Caco-2 (cell line): ENCODE measurements around the gene MRGPRF. TPM values are rescaled to one million over a fixed set of nuclear protein-coding genes. Genes with fewer than 3 reads are reported as not detected.
"Not testable (repeated sequence)": the region's sequence is repeated elsewhere in the genome, so short reads cannot be mapped to it uniquely, and the experiment has no call there.

Experiments used
- BruUV-seq: library from RNA; stranded (reverse); fragments of 400-500 nt; replicated peaks from 2 replicates; lab custom pipeline; 2021; lab: Mats Ljungman, UMichigan
- CTCF ChIA-PET: fragments of 300-600 bp; sonication (Branson Sonifier 250); formaldehyde crosslinking; loops from one replicate; lab custom pipeline; 2022; ENCODE audit warnings: antibody characterized with exemption; lab: Charles Lee
- POLR2A ChIA-PET: fragments of 300-600 bp; sonication (Branson Sonifier 250); formaldehyde crosslinking; loops from one replicate; lab custom pipeline; 2022; ENCODE audit warnings: antibody characterized with exemption; lab: Charles Lee
- DNase-seq, 2 experiments: peaks; one replicate each; pipeline versions ENCODE4 v3.0.0 to v3.0.0-alpha.2; 2020 to 2022
- H3K27me3 ChIP-seq: replicated peaks from 2 replicates; pipeline ENCODE4 v1.6.0; 2011; ENCODE audit warnings: low read length; ENCODE audit not compliant: control insufficient read depth, insufficient read depth
- H3K36me3 ChIP-seq: 2 replicates; pipeline ENCODE4 v1.5.1; 2011; ENCODE audit warnings: low read length; ENCODE audit not compliant: control insufficient read depth, insufficient read depth
- H3K4me1 ChIP-seq: fragments of 250-450 bp; sonication (Bioruptor Pico); 2 replicates; pipeline ENCODE4 v1.5.1; 2020; ENCODE audit warnings: mild to moderate bottlenecking
- H3K4me3 ChIP-seq: 2 replicates; pipeline ENCODE4 v1.5.1; 2011; ENCODE audit warnings: low read depth, mild to moderate bottlenecking, control low read depth, low read length
- H3K9me3 ChIP-seq: fragments of 250-450 bp; sonication (Bioruptor Pico); 2 replicates; pipeline ENCODE4 v1.5.1; 2020; ENCODE audit warnings: mild to moderate bottlenecking, moderate library complexity
- H3K27ac Mint-ChIP-seq: one replicate; pipeline ENCODE4 v1.8.0; 2022; ENCODE audit warnings: mixed read lengths; ENCODE audit not compliant: unreplicated experiment
- H3K27me3 Mint-ChIP-seq: one replicate; pipeline ENCODE4 v1.8.0; 2022; ENCODE audit warnings: mixed read lengths; ENCODE audit not compliant: insufficient read depth, unreplicated experiment
- H3K36me3 Mint-ChIP-seq: one replicate; pipeline ENCODE4 v1.8.0; 2022; ENCODE audit warnings: mild to moderate bottlenecking, mixed read lengths; ENCODE audit not compliant: insufficient read depth, unreplicated experiment
- H3K4me1 Mint-ChIP-seq: one replicate; pipeline ENCODE4 v1.8.0; 2022; ENCODE audit warnings: low read depth, mixed read lengths; ENCODE audit not compliant: unreplicated experiment
- H3K4me3 Mint-ChIP-seq: one replicate; pipeline ENCODE4 v1.8.0; 2022; ENCODE audit warnings: mild to moderate bottlenecking, moderate library complexity, mixed read lengths; ENCODE audit not compliant: unreplicated experiment
- H3K9me3 Mint-ChIP-seq: one replicate; pipeline ENCODE4 v1.8.0; 2022; ENCODE audit warnings: mixed read lengths; ENCODE audit not compliant: unreplicated experiment
- CTCF ChIP-seq, 2 experiments: fragments of 200-600 bp in 1 of 2; IDR thresholded peaks; 1 replicate in 1 of 2; 2 replicates in 1 of 2; pipeline versions ENCODE4 v1.5.1 to v1.8.0; 2011 to 2022; ENCODE audit warnings: antibody characterized with exemption in 1 of 2, control low read depth in 1 of 2, inconsistent platforms in 1 of 2, low read depth in 1 of 2, low read length in 1 of 2, mild to moderate bottlenecking in 1 of 2, moderate library complexity in 1 of 2; ENCODE audit not compliant: insufficient read depth in 1 of 2, severe bottlenecking in 1 of 2, unreplicated experiment in 1 of 2
- intact Hi-C: fragments of 100-400 bp; cut with micrococcal nuclease; formaldehyde crosslinking; loops from one replicate; pipeline ENCODE4 v1.10.0; 2022; ENCODE audit not compliant: unreplicated experiment
- total RNA-seq: library from RNA; stranded (reverse); gene quantifications from 2 replicates; pipeline ENCODE4 v1.2.3, GENCODE V29; 2022

MRGPRF gene
- total RNA-seq, 1 experiment from 2014 or later, result 0.14 TPM

- Mint-ChIP-seq H3K4me3 (no peak overlapping the region), H3K36me3 (no peaks in the 10 kb centered on the region), H3K4me1 (peaks cover 11% of the 10 kb centered on the region), H3K9me3 (no peaks in the 10 kb centered on the region), H3K27me3 (no peaks in the 10 kb centered on the region), H3K27ac (no peak overlapping the region)
- POLR2A ChIA-PET, result interaction anchor here (0.7 to 1.0 kb wide), 2 partner anchors 47 to 381 kb away, joined by 3 read pairs; partner anchors contain the start of gene TPCN2
- H3K4me3 ChIP-seq, result no peak overlapping the region
- TF ChIP-seq CTCF (IDR thresholded peaks at IDR 0.05; ENCODE audit: insufficient read depth in 1 of 2, low read depth in 1 of 2, low read length in 1 of 2, severe bottlenecking in 1 of 2, unreplicated experiment in 1 of 2), result no peak
- H3K36me3 ChIP-seq, result no peaks in the 10 kb centered on the region
- no TSS peak for BruUV-seq
- CTCF ChIA-PET, result interaction anchor here (1.7 kb wide), 1 partner anchor 47 kb away, joined by 4 read pairs; the partner anchor contains the start of gene TPCN2
- H3K27me3 ChIP-seq, result no peaks in the 10 kb centered on the region
- peak in 1 of 2 experiments; percentile 32 for DNase-seq
- no peaks in the 10 kb centered on the region for H3K9me3 ChIP-seq
- intact Hi-C loops, result loop anchor here (5.0 kb wide), 1 partner anchor 34 kb away; no protein-coding TSS in a partner anchor
- no peaks in the 10 kb centered on the region for H3K4me1 ChIP-seq
Observed at GRCh38 chr11:69001243-69002081, 11.6 kb downstream of the MRGPRF start.

GRCh38 chr11:69000831-69001242, 12.2 kb downstream of the MRGPRF start:
- no peaks in the 10 kb centered on the region for H3K4me1 ChIP-seq
- no peaks in the 10 kb centered on the region for H3K9me3 Mint-ChIP-seq
- intact Hi-C loops, result loop anchor here (5.0 kb wide), 1 partner anchor 34 kb away; no protein-coding TSS in a partner anchor
- no peaks in the 10 kb centered on the region for H3K27me3 Mint-ChIP-seq
- H3K27me3 ChIP-seq, result no peaks in the 10 kb centered on the region
- H3K36me3 ChIP-seq, result no peaks in the 10 kb centered on the region
- DNase-seq, result peak in 1 of 2 experiments; percentile 15
- BruUV-seq, result no TSS peak
- ChIA-PET POLR2A (interaction anchor here (0.7 to 1.0 kb wide), 2 partner anchors 48 to 382 kb away, joined by 3 read pairs; partner anchors contain the start of gene TPCN2), CTCF (interaction anchor here (0.5 to 1.7 kb wide), 3 partner anchors 16 to 191 kb away, joined by 3 to 4 read pairs (median 4); partner anchors contain the start of gene TPCN2)
- no peak overlapping the region for H3K4me3 ChIP-seq
- no peak overlapping the region for H3K4me3 Mint-ChIP-seq
- H3K4me1 Mint-ChIP-seq, result peaks cover 8% of the 10 kb centered on the region
- H3K27ac Mint-ChIP-seq, result no peak overlapping the region
- no peaks in the 10 kb centered on the region for H3K36me3 Mint-ChIP-seq
- TF ChIP-seq CTCF (IDR thresholded peaks at IDR 0.05; ENCODE audit: insufficient read depth in 1 of 2, low read depth in 1 of 2, low read length in 1 of 2, severe bottlenecking in 1 of 2, unreplicated experiment in 1 of 2), result peak; percentile 59 to 63
- no peaks in the 10 kb centered on the region for H3K9me3 ChIP-seq

- Histone ChIP-seq H3K36me3 (no peaks in the 10 kb centered on the region), H3K4me3 (no peak overlapping the region), H3K27me3 (no peaks in the 10 kb centered on the region), H3K9me3 (no peaks in the 10 kb centered on the region), H3K4me1 (no peaks in the 10 kb centered on the region)
- TF ChIP-seq CTCF (IDR thresholded peaks at IDR 0.05; ENCODE audit: insufficient read depth in 1 of 2, low read depth in 1 of 2, low read length in 1 of 2, severe bottlenecking in 1 of 2, unreplicated experiment in 1 of 2), result no peak
- no TSS peak for BruUV-seq
- Mint-ChIP-seq H3K27me3 (no peaks in the 10 kb centered on the region), H3K4me3 (no peak overlapping the region), H3K9me3 (no peaks in the 10 kb centered on the region), H3K27ac (no peak overlapping the region), H3K36me3 (no peaks in the 10 kb centered on the region), H3K4me1 (peaks cover 4% of the 10 kb centered on the region)
- POLR2A ChIA-PET, result interaction anchor here (1.0 kb wide), 1 partner anchor 48 kb away, joined by 3 read pairs; the partner anchor contains the start of gene TPCN2
- CTCF ChIA-PET, result interaction anchor here (0.5 to 1.7 kb wide), 3 partner anchors 16 to 191 kb away, joined by 3 to 4 read pairs (median 4); partner anchors contain the start of gene TPCN2
- peak in 1 of 2 experiments; percentile 21 for DNase-seq
- intact Hi-C loops, result loop anchor here (5.0 kb wide), 1 partner anchor 33 kb away; no protein-coding TSS in a partner anchor
Observed at GRCh38 chr11:69000391-69000790, 12.7 kb downstream of the MRGPRF start.

GRCh38 chr11:68999748-69000355, 13.2 kb downstream of the MRGPRF start:
- H3K27me3 ChIP-seq, POLR2A ChIA-PET, BruUV-seq, H3K27ac Mint-ChIP-seq, H3K36me3 Mint-ChIP-seq, H3K4me1 ChIP-seq, H3K4me1 Mint-ChIP-seq, H3K9me3 ChIP-seq, H3K9me3 Mint-ChIP-seq, H3K36me3 ChIP-seq, H3K27me3 Mint-ChIP-seq, H3K4me3 Mint-ChIP-seq, H3K4me3 ChIP-seq: not testable (repeated sequence)
- peak in 1 of 2 experiments; percentile 21 for DNase-seq
- CTCF ChIA-PET, result interaction anchor here (1.7 kb wide), 1 partner anchor 49 kb away, joined by 4 read pairs; the partner anchor contains the start of gene TPCN2
- intact Hi-C loops, result loop anchor here (5.0 kb wide), 1 partner anchor 33 kb away; no protein-coding TSS in a partner anchor
